GM12878 (cell line): ENCODE data around the gene RNASEH2B. TPM values are rescaled to one million over a fixed set of nuclear protein-coding genes. Genes with fewer than 3 reads are reported as not detected.

Experiments used
- ATAC-seq: fragments of 200-7000 bp; cut with Tn5 transposase; 3 replicates; pipeline ENCODE4 v1.9.1; 2020; ENCODE audit warnings: mild to moderate bottlenecking, moderate library complexity
- BruUV-seq: library from RNA; stranded (reverse); fragments of 400-500 nt; replicated peaks from 2 replicates; lab custom pipeline; 2021; lab: Mats Ljungman, UMichigan
- CTCF ChIA-PET: fragments of 300-600 bp; sonication (Branson Sonifier 250); formaldehyde crosslinking; extraction: SDS; loops from one replicate; lab custom pipeline; 2021; ENCODE audit warnings: inconsistent platforms; lab: Yijun Ruan, JAX
- POLR2A ChIA-PET: fragments of 350-600 bp; formaldehyde crosslinking; extraction: SDS; loops from one replicate; lab custom pipeline; 2021; ENCODE audit warnings: inconsistent platforms; lab: Charles Lee
- RAD21 ChIA-PET: fragments of 300-600 bp; sonication (Branson Sonifier 250); formaldehyde crosslinking; loops from one replicate; lab custom pipeline; 2023; ENCODE audit warnings: antibody characterized with exemption; ENCODE audit not compliant: unreplicated experiment; lab: Charles Lee
- SMC1A ChIA-PET: fragments of 300-600 bp; sonication (Branson Sonifier 250); formaldehyde crosslinking; loops from one replicate; lab custom pipeline; 2023; ENCODE audit not compliant: unreplicated experiment, uncharacterized antibody; lab: Charles Lee
- DNase-seq: peaks from one replicate; pipeline ENCODE4 v3.0.0-alpha.2; 2011; ENCODE audit warnings: low read depth, low spot score
- FAIRE-seq: peaks from 3 replicates; lab custom pipeline; 2011; peaks lifted over from hg19 to GRCh38; lab: Jason Lieb, UNC
- H2AFZ ChIP-seq: 2 replicates; pipeline ENCODE4 v1.6.0; 2011; ENCODE audit warnings: low read depth, low read length, control low read depth; ENCODE audit not compliant: control insufficient read depth
- H3K27ac ChIP-seq: 2 replicates; pipeline ENCODE4 v1.5.1; 2011; ENCODE audit warnings: control low read depth; ENCODE audit not compliant: control insufficient read depth, insufficient read depth
- H3K27me3 ChIP-seq, 2 experiments: replicated peaks in 1 of 2; 2 replicates each; pipeline versions ENCODE4 v1.6.0 to v1.6.1; 2011; ENCODE audit warnings: low read length in 1 of 2; ENCODE audit not compliant: control insufficient read depth in 2 of 2, insufficient read depth in 2 of 2
- H3K36me3 ChIP-seq, 2 experiments: 2 replicates each; pipeline ENCODE4 v1.5.1; 2011; ENCODE audit warnings: low read length in 1 of 2; ENCODE audit not compliant: control insufficient read depth in 2 of 2, insufficient read depth in 2 of 2
- H3K4me1 ChIP-seq: 2 replicates; pipeline ENCODE4 v1.6.1; 2011; ENCODE audit warnings: mild to moderate bottlenecking, low read length, moderate library complexity, mixed read lengths; ENCODE audit not compliant: control insufficient read depth, insufficient read depth
- H3K4me2 ChIP-seq: 2 replicates; pipeline ENCODE4 v1.6.0; 2011; ENCODE audit warnings: control low read depth; ENCODE audit not compliant: control insufficient read depth, insufficient read depth
- H3K4me3 ChIP-seq: fragments of 200-600 bp; sonication (generic); 2 replicates; pipeline ENCODE4 v1.5.1; 2016
- H3K79me2 ChIP-seq: 2 replicates; pipeline ENCODE4 v1.6.0; 2011; ENCODE audit warnings: low read length; ENCODE audit not compliant: control insufficient read depth, insufficient read depth
- H3K9ac ChIP-seq: 2 replicates; pipeline ENCODE4 v1.8.0; 2011; ENCODE audit warnings: low read length, control low read depth, mixed read lengths; ENCODE audit not compliant: control insufficient read depth, insufficient read depth
- H3K9me3 ChIP-seq: replicated peaks from 3 replicates; pipeline ENCODE4 v1.5.1; 2011; ENCODE audit warnings: mild to moderate bottlenecking, low read length; ENCODE audit not compliant: control insufficient read depth, insufficient read depth
- H4K20me1 ChIP-seq: 2 replicates; pipeline ENCODE4 v1.6.0; 2011; ENCODE audit not compliant: control insufficient read depth, insufficient read depth
- BCL11A ChIP-seq: IDR thresholded peaks from 2 replicates; pipeline ENCODE4 v1.6.1; 2011; ENCODE audit warnings: low read depth, low read length
- EP300 ChIP-seq, 2 experiments: fragments of 150-350 bp in 1 of 2; IDR thresholded peaks; 2 replicates each; pipeline ENCODE4 v1.6.1; 2011 to 2012; ENCODE audit warnings: low read depth in 2 of 2, low read length in 2 of 2, borderline replicate concordance in 1 of 2, improper control_type of control experiment in 1 of 2, inconsistent platforms in 1 of 2; ENCODE audit not compliant: control insufficient read depth in 1 of 2
- LARP7 ChIP-seq: fragments of 450-650 bp; IDR thresholded peaks from 2 replicates; pipeline ENCODE4 v1.6.1; 2017; ENCODE audit warnings: mild to moderate bottlenecking
- WGBS: methylation state at CpG from one replicate; pipeline ENCODE4 v1.1.6; 2016; ENCODE audit warnings: low lambda C conversion rate; ENCODE audit not compliant: insufficient replicate concordance, insufficient coverage; ENCODE audit errors: missing lambda C conversion rate; 5-methylcytosine and 5-hydroxymethylcytosine counted together
- in situ Hi-C: fragments of 300-500 bp; cut with MboI; formaldehyde crosslinking; loops from 9 replicates; pipeline ENCODE4 v1.14.3; 2018; ENCODE audit warnings: mixed read lengths
- intact Hi-C: fragments of 100-400 bp; cut with micrococcal nuclease; formaldehyde crosslinking; loops from one replicate; pipeline ENCODE4 v1.14.2; 2022; ENCODE audit not compliant: unreplicated experiment
- polyA plus RNA-seq, 11 experiments: library from polyadenylated mRNA; depleted of rRNA in 4 of 11; unstranded in 6 of 11; stranded (reverse) in 5 of 11; fragments of >200 nt; fragmentation: Nextera tagmentation in 4 of 11; fragmentation: Illumina TruSeq in 1 of 11; extraction: Ambion mirVana in 4 of 11; extraction: Trizol in 1 of 11; gene quantifications; 1 replicate in 1 of 11; 2 replicates in 10 of 11; pipeline versions ENCODE4 v1.2.1 to v1.2.3, GENCODE V29; 2011 to 2016; ENCODE audit warnings: inconsistent platforms in 2 of 11, missing spikeins in 2 of 11, low read depth in 1 of 11
- total RNA-seq, 4 experiments: library from RNA; depleted of rRNA in 3 of 4; stranded (reverse); fragments of >200 nt in 3 of 4; fragmentation: Illumina TruSeq in 1 of 4; extraction: Trizol in 1 of 4; gene quantifications; 2 replicates each; pipeline versions ENCODE4 v1.2.1 to v1.2.3, GENCODE V29; 2013 to 2021
- TF ChIP-seq, protein P1 (sequence below): IDR thresholded peaks from 2 replicates; pipeline ENCODE4 v1.6.1; 2012; ENCODE audit warnings: low read length, inconsistent platforms
- TF ChIP-seq, protein P2 (sequence below): IDR thresholded peaks from 2 replicates; pipeline ENCODE4 v1.6.1; 2011; ENCODE audit warnings: low read depth, mild to moderate bottlenecking, low read length, moderate library complexity, borderline replicate concordance; ENCODE audit errors: extremely low read depth
- TF ChIP-seq, protein P3 (sequence below): fragments of 450-650 bp; IDR thresholded peaks from 2 replicates; pipeline ENCODE4 v1.6.1; 2017; ENCODE audit warnings: borderline replicate concordance
- TF ChIP-seq, protein P4 (sequence below): fragments of 450-650 bp; IDR thresholded peaks from 2 replicates; pipeline ENCODE4 v1.6.1; 2017; ENCODE audit warnings: mild to moderate bottlenecking
- TF ChIP-seq, protein P5 (sequence below), 3 experiments: IDR thresholded peaks in 2 of 3; conservative IDR thresholded peaks in 1 of 3; 2 replicates each; pipeline ENCODE4 v1.5.1; 2011; ENCODE audit warnings: low read depth in 3 of 3, low read length in 3 of 3, mild to moderate bottlenecking in 3 of 3, control low read depth in 2 of 3, moderate library complexity in 2 of 3, inconsistent platforms in 1 of 3, mixed read lengths in 1 of 3; ENCODE audit not compliant: control insufficient read depth in 2 of 3, insufficient read depth in 1 of 3; ENCODE audit errors: extremely low read depth in 1 of 3
- TF ChIP-seq, protein P6 (sequence below): IDR thresholded peaks from 2 replicates; pipeline ENCODE4 v1.6.1; 2011; ENCODE audit warnings: borderline replicate concordance, low read depth, mild to moderate bottlenecking, moderate library complexity, low read length; ENCODE audit not compliant: insufficient read depth, poor library complexity, severe bottlenecking

The RNASEH2B gene
- total and polyA plus RNA-seq, 10 of the 15 experiments (the other 5 are each of a cell fraction or from before 2014, with no cell fraction given) = 64.9 to 148 (median 97.3) TPM

DNA sequence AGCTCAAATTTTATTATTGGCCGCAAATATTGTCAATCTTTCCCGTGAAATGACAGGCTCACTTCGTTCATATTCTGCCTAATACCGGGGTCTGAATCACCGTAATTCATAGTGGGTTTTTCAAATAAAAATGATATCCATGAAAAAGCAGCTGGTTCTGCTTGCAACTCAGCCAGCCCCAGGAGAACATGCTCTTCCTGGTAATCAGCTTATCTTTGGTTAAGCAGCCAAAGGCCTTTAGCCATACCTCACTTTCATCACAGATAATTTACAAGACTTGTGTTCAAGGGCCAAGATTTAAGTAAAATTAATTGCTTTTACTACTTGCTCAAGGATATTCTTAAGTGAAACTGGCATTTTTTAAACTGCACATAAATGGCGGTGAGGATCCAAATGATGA lies 22.5 kb downstream of the RNASEH2B start (continued):
- TF ChIP-seq, protein P1, sequence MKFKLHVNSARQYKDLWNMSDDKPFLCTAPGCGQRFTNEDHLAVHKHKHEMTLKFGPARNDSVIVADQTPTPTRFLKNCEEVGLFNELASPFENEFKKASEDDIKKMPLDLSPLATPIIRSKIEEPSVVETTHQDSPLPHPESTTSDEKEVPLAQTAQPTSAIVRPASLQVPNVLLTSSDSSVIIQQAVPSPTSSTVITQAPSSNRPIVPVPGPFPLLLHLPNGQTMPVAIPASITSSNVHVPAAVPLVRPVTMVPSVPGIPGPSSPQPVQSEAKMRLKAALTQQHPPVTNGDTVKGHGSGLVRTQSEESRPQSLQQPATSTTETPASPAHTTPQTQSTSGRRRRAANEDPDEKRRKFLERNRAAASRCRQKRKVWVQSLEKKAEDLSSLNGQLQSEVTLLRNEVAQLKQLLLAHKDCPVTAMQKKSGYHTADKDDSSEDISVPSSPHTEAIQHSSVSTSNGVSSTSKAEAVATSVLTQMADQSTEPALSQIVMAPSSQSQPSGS = no peak

DNA sequence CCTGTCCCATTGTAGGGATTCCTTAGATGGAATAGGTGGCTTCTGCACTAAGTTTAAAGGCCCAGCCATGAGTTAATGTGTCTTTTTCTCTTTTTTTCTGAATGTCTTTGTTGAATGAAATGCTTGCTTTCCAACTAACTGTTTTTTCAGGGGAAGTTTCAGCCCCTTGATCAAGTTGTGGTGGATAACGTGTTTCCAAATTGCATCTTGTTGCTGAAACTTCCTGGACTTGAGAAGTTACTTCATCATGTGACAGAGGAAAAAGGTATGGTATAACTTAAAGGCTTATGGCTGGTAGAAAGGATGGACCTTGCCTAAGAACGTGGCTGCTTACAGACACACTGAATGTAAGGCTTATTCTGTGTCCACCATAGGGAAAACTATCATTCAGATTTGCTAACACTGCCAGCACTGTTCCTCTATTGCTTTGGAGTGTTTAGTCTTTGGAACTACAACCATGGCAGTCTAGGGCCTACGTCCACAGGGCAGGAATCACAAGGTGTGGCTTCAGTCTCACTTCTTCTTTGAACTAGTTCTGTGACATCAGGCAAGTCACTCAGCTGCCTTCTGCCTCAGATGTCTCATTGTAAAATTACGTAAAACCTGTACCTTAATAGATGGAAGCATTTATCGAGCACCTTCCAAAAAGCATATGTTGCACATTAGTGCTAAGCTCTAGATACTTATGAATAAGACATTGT lies 25.3 kb downstream of the RNASEH2B start:
- H3K4me2 ChIP-seq = no peak overlapping the region
- no peak for ATAC-seq
- no TSS peak for BruUV-seq
- no peak for DNase-seq
- 96% methylated on average over 5 of the region's 5 CpGs for WGBS
- RAD21 ChIA-PET = no interaction called here
- H3K4me3 ChIP-seq = no peak overlapping the region
- in situ Hi-C loops (no loop called here), intact Hi-C loops (no loop called here)
- peaks cover 8 to 20% of the 10 kb centered on the region in 2 experiments for H3K36me3 ChIP-seq
- no peak for FAIRE-seq
- POLR2A ChIA-PET = no interaction called here
- SMC1A ChIA-PET = interaction anchor here (0.9 kb wide), 1 partner anchor 21 kb away, joined by 3 read pairs; no protein-coding TSS in a partner anchor
- no peak overlapping the region for H3K27ac ChIP-seq
- CTCF ChIA-PET = no interaction called here
- H3K27me3 ChIP-seq = no peaks in the 10 kb centered on the region
- no peak overlapping the region for H2AFZ ChIP-seq
- H3K4me1 ChIP-seq = no peaks in the 10 kb centered on the region
- H4K20me1 ChIP-seq = no peaks in the 10 kb centered on the region
- no peaks in the 10 kb centered on the region for H3K79me2 ChIP-seq
- no peaks in the 10 kb centered on the region for H3K9me3 ChIP-seq
- H3K9ac ChIP-seq = no peak overlapping the region
- no peak for TF ChIP-seq LARP7
- TF ChIP-seq, protein P2, sequence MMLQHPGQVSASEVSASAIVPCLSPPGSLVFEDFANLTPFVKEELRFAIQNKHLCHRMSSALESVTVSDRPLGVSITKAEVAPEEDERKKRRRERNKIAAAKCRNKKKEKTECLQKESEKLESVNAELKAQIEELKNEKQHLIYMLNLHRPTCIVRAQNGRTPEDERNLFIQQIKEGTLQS = no peak
- TF ChIP-seq, protein P3, sequence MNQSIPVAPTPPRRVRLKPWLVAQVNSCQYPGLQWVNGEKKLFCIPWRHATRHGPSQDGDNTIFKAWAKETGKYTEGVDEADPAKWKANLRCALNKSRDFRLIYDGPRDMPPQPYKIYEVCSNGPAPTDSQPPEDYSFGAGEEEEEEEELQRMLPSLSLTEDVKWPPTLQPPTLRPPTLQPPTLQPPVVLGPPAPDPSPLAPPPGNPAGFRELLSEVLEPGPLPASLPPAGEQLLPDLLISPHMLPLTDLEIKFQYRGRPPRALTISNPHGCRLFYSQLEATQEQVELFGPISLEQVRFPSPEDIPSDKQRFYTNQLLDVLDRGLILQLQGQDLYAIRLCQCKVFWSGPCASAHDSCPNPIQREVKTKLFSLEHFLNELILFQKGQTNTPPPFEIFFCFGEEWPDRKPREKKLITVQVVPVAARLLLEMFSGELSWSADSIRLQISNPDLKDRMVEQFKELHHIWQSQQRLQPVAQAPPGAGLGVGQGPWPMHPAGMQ = no peak
- TF ChIP-seq, protein P4, sequence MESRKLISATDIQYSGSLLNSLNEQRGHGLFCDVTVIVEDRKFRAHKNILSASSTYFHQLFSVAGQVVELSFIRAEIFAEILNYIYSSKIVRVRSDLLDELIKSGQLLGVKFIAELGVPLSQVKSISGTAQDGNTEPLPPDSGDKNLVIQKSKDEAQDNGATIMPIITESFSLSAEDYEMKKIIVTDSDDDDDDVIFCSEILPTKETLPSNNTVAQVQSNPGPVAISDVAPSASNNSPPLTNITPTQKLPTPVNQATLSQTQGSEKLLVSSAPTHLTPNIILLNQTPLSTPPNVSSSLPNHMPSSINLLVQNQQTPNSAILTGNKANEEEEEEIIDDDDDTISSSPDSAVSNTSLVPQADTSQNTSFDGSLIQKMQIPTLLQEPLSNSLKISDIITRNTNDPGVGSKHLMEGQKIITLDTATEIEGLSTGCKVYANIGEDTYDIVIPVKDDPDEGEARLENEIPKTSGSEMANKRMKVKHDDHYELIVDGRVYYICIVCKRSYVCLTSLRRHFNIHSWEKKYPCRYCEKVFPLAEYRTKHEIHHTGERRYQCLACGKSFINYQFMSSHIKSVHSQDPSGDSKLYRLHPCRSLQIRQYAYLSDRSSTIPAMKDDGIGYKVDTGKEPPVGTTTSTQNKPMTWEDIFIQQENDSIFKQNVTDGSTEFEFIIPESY = no peak
- TF ChIP-seq, protein P5, sequence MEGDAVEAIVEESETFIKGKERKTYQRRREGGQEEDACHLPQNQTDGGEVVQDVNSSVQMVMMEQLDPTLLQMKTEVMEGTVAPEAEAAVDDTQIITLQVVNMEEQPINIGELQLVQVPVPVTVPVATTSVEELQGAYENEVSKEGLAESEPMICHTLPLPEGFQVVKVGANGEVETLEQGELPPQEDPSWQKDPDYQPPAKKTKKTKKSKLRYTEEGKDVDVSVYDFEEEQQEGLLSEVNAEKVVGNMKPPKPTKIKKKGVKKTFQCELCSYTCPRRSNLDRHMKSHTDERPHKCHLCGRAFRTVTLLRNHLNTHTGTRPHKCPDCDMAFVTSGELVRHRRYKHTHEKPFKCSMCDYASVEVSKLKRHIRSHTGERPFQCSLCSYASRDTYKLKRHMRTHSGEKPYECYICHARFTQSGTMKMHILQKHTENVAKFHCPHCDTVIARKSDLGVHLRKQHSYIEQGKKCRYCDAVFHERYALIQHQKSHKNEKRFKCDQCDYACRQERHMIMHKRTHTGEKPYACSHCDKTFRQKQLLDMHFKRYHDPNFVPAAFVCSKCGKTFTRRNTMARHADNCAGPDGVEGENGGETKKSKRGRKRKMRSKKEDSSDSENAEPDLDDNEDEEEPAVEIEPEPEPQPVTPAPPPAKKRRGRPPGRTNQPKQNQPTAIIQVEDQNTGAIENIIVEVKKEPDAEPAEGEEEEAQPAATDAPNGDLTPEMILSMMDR (IDR thresholded peaks at IDR 0.05 in 2 of 3, conservative IDR thresholded peaks at IDR 0.05 in 1 of 3; ENCODE audit: control insufficient read depth in 2 of 3, extremely low read depth in 1 of 3, insufficient read depth in 1 of 3, low read depth in 3 of 3, low read length in 3 of 3) = no peak
- TF ChIP-seq, protein P6, sequence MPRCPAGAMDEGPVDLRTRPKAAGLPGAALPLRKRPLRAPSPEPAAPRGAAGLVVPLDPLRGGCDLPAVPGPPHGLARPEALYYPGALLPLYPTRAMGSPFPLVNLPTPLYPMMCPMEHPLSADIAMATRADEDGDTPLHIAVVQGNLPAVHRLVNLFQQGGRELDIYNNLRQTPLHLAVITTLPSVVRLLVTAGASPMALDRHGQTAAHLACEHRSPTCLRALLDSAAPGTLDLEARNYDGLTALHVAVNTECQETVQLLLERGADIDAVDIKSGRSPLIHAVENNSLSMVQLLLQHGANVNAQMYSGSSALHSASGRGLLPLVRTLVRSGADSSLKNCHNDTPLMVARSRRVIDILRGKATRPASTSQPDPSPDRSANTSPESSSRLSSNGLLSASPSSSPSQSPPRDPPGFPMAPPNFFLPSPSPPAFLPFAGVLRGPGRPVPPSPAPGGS = no peak
- no peak for TF ChIP-seq BCL11A
- TF ChIP-seq EP300 (IDR thresholded peaks at IDR 0.05; ENCODE audit: borderline replicate concordance in 1 of 2, control insufficient read depth in 1 of 2, low read depth in 2 of 2, low read length in 2 of 2) = no peak
